Transverse colon (tissue), 4 donors: ENCODE measurements around the gene AOAH.

Experiments
- POLR2A ChIP-seq: fragments of 450-650 bp; IDR thresholded peaks from one replicate; pipeline ENCODE4 v1.6.1; 2016; ENCODE audit warnings: antibody characterized with exemption, mild to moderate bottlenecking, moderate library complexity
- POLR2AphosphoS5 ChIP-seq, 3 donors: sonication (generic); formaldehyde crosslinking; IDR thresholded peaks; one replicate each; pipeline ENCODE4 v1.6.1; 2016; ENCODE audit warnings: antibody characterized with exemption in 3 of 3
- TF ChIP-seq, protein P1 (sequence below), 5 experiments: fragments of 200-600 bp in 3 of 5; fragments of 450-650 bp in 2 of 5; sonication (generic) in 3 of 5; IDR thresholded peaks; 1 replicate in 2 of 5; 2 replicates in 3 of 5; pipeline ENCODE4 v1.5.1; 2016 to 2017; ENCODE audit warnings: antibody characterized with exemption in 5 of 5, inconsistent platforms in 3 of 5, mild to moderate bottlenecking in 2 of 5, moderate library complexity in 1 of 5

DNA sequence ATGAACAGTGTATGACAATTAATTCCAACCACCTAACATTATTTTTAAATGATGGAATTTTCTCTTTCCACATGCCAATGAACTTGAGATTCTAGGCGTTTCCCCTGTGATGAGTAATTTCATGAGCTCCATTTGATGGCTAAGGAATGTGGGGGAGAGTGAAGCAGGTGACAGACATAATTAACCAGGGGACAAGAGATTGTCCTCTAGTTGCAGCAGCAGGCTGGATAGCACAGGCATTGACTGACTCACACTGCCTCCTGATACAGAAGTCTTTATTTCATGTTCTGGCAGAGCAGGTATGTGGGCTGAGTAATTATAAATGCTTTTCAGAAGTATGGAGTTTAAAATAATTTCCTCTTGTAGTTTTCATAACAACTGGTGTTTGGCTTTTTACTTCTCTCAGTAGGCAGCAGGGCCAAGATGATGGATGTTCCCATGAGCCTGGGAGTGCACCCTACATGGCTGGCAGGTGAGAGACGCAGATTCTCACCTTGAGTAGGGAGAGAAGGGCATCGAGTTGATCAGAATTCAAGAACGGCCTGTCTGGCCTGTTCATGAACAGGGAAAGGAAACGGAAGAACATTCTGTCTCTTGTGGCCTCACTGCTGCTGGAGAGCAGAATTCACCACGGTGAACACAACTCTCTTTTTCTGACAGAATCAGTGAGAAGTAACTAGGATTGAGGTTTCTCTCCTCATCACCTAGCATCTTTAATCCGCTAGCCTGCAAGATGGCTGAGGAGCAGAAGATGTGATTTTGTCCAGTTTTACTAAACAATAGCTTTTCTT lies 118.8 kb downstream of the AOAH start:
- TF ChIP-seq, protein P1, sequence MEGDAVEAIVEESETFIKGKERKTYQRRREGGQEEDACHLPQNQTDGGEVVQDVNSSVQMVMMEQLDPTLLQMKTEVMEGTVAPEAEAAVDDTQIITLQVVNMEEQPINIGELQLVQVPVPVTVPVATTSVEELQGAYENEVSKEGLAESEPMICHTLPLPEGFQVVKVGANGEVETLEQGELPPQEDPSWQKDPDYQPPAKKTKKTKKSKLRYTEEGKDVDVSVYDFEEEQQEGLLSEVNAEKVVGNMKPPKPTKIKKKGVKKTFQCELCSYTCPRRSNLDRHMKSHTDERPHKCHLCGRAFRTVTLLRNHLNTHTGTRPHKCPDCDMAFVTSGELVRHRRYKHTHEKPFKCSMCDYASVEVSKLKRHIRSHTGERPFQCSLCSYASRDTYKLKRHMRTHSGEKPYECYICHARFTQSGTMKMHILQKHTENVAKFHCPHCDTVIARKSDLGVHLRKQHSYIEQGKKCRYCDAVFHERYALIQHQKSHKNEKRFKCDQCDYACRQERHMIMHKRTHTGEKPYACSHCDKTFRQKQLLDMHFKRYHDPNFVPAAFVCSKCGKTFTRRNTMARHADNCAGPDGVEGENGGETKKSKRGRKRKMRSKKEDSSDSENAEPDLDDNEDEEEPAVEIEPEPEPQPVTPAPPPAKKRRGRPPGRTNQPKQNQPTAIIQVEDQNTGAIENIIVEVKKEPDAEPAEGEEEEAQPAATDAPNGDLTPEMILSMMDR (IDR thresholded peaks at IDR 0.05): no peak
- TF ChIP-seq POLR2A (no peak), POLR2AphosphoS5 (IDR thresholded peaks at IDR 0.05) (no peak)
